Measurements from ENCODE around the gene NUDT7.

DNA sequence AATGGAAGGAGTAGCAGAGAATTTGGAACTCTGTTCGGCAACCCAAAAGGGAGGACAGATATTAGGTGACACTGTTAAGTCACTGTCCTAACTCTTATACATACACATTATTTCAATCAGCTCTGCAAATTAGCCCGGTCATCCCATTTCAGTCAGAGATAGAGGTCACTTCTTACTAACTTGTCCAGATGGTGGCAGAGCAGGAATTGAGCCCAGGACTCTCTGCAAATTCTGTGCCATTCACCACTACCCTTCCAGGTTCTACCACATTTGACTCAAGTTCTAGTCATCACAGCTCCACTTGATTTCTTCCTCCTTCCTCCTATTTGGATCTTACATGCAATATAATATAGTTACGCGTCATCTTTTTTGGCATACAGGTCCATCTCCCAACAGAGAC is 35.9 kb upstream of the NUDT7 start:
- TF ChIP-seq POLR2AphosphoS5 (IDR thresholded peaks at IDR 0.05; ENCODE audit: borderline replicate concordance, low read depth, low read length) = no peak
- no peak for TF ChIP-seq EZH2 (IDR thresholded peaks at IDR 0.05)

Data from SK-N-MC (cell line).